Middle frontal gyrus (tissue), 1 donor: ENCODE data around the gene DPP7.

ENCODE experiments used
- DNase-seq: peaks from one replicate; pipeline ENCODE4 v3.0.0-alpha.2; 2015; ENCODE audit warnings: low spot score; ENCODE audit errors: extremely low spot score

The DPP7 gene

DNA sequence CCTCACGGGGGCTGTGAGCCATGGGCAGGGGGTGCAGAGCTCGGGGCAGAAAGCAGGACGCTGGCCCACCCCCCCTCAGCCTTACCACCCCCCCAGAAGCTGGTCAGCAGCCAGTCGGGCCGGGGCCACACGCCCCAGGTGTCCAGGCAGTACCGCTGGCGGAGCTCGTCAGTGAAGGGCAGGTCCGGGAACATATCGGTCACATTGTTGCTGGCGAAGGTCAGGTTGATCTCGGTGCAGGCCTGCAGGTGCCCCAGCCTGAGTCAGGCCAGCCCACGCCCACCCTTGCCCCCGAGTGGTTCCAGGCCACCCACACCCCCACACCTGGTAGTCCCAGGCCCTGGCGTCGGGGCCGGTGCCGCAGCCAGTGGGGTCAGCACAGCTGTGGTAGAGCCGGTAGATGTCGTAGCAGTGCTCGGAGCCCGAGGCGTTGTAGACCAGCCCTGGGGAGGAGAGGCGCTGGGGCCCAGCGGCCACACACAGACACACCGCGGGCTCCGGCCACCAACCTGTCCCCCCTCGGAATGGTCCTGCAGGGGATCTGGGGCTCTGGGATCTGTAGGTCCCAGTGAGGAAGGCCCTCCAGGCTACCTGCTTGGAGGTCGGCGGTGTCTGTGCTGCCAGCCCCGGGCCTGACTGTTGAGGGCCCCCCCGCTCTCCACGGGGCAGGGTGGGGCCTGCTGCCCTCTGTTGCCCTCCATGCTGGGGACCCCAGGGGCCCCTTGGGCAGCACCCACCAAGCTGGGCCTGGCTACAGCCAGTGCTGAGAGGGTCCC is 2.6 kb downstream of the DPP7 start:
- DNase-seq, result no peak

DNA sequence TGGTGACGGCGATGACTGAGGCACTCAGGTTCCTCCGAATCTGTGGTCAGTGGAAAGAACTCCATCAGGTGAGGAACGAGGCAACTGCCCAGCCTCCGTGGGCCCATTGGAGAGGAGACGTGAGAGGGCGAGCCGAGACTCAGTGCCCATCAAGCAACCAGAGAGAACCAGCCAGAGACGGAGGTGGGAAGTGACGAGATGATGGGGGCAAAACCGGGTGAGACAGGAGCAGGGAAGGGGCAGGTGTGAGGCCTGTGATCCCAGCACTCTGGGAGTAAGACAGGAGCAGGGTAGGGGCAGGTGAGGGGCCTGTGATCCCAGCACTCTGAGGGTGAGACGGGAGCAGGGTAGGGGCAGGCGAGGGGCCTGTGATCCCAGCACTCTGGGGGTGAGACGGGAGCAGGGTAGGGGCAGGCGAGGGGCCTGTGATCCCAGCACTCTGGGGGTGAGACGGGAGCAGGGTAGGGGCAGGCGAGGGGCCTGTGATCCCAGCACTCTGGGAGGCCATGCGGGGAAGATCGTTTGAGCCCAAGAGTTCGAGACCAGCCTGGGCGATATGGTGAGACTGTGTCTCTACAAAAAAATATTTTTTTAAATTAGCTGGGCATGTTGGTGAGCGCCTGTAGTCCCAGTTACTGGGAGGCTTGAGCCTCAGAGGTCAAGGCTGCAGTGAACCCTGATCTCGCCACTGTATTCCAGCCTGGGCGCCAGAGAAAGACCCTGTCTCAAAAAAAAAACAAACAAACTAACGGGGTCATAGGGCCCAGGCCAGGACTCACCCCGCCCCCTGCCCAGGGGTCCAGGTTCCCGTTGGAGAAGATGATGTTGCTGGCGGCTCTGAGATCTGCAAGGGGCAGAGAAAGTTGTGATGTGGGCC is 3.4 kb downstream of the DPP7 start:
- DNase-seq, result no peak

DNA sequence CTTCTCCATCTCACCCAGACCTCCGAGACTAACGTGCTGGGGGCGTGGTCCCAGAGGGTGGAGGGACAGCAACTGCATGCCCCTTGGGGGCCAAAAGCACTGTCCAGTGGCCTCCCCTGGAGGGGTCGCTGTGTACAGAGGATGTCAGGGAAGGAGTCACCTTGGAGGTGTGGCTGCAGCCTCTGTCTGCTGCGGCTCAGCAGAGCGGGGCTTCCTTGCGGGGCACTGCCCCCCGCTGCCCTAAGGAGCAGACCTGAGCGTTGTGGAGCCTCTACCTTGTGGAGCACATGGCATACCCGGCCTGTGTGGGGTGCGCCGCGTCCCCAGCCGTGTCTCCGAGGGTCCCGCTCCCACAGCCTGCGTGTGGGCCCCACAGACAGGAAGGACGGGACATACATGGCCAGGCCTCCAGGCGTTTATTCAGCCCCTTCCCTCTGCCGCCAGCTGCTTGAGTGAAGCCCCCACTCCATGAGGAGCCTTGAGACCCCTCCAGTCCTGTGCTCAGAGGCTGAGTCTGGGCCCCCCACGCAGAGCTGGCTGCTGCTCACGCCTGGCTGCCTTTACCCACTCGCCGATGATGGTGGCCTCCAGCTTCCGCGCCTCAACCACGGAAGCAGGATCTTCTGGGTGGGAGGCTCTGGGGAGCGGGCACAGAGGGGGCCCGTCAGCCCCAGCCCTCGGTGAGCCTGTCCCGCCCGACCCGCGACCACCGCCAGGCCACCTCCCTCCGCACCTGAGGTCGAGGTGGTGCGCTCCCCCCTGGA is 4.2 kb downstream of the DPP7 start:
- DNase-seq, result no peak

DNA sequence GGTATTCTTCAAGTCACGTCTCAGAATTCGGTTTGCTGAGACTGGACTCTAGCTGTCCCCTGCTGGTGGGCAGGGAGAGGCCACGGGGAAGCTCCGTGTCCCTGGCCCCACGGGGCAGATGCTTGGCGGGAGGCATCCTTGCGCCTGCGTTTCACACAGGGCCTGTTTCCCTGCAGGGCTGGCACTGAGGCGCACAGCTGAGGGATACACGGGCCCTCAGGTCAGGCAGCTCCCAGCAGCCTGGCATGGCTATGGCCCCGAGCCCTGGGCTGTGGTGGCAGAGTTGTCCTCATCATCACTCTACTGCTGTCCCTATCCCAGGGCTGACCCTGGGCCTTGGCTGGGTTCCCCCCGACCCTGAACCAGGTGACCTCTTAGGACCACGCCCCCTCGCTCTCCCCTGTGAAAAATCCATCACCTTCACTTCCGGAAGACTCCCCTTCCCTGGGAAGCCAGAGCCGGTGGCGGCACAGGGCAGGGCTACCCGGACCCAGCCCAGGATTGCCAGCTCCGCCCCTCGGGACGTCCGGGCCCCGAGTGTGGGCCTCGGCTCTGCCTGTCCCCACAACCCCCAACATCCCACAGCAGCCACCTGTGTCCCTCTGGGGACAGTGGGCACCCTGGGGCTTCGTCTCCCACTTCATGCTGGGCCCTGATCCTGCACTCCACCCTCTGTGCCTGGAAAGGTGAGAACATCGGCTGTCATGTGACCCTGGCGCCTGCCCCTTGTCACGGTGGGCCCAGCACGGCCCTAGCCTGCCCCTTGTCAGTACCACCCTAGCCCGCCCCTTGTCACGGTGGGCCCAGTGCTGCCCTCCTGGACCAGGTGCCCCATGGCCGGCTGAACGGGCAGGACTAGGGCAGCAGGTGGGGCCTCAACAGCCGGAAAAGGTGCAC is 5.0 kb downstream of the DPP7 start:
- DNase-seq, result no peak

DNA sequence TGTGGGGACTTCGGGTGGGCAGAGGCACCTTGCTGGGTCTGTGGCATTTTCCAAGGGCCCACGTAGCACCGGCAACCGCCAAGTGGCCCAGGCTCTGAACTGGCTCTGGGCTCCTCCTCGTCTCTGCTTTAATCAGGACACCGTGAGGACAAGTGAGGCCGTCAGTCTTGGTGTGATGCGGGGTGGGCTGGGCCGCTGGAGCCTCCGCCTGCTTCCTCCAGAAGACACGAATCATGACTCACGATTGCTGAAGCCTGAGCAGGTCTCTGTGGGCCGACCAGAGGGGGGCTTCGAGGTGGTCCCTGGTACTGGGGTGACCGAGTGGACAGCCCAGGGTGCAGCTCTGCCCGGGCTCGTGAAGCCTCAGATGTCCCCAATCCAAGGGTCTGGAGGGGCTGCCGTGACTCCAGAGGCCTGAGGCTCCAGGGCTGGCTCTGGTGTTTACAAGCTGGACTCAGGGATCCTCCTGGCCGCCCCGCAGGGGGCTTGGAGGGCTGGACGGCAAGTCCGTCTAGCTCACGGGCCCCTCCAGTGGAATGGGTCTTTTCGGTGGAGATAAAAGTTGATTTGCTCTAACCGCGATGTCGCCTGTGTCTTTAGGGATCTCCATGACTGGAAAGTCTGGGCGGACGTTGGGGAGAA is 5.8 kb downstream of the DPP7 start:
- DNase-seq, result no peak

DNA sequence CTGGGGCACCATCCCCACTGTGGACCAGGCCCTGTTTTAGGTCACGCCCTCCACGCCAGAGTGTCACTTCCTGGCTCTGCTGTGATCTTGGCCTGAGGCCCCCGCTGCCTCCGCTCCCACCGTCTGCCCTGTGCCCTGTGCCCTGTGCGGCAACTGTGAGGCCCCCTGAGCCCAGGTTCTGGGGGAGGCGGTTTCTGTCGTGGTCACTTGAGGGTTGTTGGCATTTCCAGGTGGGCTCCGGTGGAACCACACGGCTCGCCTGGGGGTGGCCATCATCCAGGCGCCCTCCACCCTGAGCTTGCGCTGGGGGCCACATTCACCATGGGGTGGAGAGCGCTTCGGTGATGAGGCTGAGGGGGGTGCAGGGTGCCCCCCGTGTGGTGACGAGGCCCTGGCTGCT is 6.6 kb downstream of the DPP7 start:
- no peak for DNase-seq

DNA sequence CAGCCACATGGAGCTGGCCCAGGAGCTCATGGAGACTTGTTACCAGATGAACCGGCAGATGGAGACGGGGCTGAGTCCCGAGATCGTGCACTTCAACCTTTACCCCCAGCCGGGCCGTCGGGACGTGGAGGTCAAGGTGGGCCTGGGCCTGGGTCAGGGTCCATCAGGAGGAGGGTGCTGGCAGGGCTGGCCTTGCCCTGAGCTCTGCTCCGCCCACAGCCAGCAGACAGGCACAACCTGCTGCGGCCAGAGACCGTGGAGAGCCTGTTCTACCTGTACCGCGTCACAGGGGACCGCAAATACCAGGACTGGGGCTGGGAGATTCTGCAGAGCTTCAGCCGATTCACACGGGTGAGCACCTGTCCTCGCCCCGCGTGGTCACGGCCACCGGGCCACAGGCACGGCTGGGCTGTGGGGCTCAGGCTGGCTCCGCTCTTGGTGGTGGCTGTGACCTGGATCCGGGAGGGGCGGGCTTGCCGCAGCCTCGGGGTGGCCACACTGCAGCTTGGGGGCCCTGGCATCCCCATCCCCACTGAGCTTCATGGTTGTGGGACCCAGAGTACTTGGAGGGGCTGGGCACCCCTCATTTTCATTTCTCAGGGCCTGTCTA is 7.1 kb downstream of the DPP7 start:
- DNase-seq, result no peak

DNA sequence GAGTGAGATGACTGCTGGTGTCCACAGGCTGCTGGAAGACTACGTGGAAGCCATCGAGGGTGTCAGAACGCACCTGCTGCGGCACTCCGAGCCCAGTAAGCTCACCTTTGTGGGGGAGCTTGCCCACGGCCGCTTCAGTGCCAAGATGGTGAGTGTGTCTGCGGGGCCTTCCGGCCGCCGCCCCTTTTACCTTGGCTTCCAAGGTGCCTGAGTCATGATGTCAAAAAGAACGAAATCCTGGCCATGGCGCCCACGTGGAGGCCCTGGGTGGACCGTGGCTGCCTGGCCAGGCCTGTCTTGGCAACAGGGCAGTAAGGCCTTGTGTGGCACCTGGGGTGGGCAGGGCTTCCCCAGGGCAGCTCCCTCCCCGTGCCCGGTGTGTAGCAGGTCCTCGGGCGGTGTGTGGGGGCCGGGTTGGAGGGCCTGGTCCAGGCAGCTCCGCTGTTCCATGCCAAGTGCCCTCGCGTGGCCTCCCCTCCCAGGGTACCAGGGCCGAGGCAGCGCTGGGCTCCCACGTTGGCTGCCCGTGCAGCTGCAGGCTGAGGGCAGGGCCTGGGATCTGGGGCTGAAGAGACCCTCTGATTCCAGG is 7.8 kb downstream of the DPP7 start:
- no peak for DNase-seq

DNA sequence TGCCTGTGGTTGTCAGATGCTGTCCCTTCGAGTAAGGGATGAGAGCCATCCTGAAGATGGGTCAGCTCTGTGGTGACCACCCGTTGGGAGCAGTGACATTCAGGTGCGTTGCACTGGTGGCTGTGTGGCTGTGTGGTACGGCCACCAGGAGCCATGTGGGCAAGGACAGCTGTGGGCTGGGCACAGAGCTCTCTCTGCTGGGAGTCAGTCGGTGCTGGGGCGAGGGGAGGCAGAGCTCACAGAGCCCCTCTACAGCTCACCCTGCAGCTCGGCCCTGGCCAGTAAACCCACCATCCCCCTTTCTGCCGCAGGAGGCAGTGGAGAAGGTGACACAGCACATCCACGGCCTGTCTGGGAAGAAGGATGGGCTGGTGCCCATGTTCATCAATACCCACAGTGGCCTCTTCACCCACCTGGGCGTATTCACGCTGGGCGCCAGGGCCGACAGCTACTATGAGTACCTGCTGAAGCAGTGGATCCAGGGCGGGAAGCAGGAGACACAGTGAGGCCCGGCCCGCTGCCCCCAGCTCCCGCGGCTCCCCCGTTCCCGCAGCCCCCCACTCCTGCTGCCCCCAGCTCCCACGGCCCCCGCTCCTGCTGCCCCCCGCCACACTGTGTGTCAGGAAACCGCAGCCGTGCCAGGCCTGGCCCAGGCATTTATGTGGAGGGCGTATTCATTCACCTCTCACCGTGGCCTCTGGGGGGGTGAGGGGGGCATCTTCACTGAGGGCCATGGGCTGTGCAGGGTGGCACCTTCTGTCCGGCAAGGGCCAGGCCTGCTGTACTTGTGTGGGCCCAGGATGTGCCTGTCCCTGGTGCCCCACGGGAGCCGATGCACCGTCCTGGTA is 8.5 kb downstream of the DPP7 start:
- DNase-seq, result no peak

DNA sequence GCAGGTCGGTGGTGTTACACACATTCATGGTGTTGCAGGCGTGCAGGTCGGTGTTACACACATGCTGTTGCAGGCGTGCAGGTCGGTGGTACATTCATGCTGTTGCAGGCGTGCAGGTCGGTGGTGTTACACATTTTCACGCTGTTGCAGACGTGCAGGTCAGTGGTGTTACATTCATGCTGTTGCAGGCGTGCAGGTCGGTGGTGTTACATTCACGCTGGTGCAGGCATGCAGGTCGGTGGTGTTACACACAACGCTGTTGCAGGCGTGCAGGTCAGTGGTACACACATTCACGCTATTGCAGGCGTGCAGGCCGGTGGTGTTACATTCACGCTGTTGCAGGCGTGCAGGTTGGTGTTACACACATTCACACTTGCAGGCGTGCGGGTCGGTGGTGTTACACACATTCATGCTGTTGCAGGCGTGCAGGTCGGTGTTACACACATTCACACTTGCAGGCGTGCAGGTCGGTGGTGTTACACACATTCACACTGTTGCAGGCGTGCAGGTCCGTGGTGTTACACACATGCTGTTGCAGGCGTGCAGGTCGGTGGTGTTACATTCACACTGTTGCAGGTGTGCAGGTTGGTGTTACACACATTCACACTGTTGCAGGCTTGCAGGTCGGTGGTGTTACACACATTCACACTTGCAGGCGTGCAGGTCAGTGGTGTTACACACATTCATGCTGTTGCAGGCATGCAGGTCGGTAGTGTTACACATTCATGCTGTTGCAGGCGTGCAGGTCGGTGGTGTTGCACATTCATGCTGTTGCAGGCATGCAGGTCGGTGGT is 11.1 kb downstream of the DPP7 start:
- DNase-seq, result no peak

DNA sequence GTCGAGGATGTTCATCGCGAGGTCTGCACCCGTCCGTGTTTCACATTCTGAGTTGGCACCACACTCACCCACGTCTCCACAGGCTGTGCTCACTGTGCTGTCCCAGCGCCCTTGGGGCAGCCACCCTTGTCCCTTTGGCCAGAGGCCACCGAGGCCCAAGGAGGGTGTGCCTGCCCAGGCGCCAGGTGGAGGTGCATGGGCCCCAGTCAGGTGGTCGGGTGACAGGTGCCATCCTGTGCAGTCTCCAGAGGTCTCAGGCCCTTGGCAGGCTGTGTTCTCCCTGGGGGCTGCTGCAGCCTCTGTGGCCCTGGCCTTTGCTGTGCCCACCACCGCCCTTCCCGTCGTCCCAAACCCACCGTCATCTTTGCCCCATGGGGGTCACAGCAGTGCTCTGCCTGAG is 15.3 kb downstream of the DPP7 start:
- DNase-seq, result no peak

DNA sequence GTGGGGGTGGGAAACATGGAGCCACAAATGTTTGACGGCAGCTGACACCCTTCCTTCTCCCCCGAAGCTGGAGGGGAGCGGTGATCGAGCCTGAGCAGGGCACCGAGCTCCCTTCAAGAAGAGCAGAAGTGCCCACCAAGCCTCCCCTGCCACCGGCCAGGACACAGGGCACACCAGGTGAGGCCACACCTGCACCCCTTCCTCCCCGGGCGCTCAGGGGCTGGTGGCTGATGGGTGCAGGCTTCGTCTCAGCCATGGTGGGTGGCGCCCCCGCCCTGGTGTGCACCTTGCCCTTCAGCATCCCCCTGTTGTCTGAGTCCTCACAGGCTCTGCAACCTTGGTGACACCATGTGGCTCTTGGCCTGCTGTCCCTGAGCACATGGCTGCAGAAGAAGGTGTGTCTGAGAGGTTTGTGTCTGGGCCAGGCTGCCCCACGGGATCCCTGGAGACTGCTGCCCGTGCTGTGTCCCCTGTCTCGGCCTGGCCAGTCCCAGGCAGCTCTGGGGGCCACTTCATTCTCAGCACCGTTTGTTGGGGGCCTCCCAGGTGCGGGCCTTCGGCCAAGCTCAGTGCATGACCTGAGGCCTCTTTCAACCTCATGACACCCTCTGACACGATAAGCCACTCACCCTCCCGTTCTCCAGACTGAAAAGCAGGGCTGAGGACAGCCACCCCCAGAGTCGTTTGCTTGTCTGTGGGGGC is 16.6 kb downstream of the DPP7 start:
- DNase-seq, result no peak

DNA sequence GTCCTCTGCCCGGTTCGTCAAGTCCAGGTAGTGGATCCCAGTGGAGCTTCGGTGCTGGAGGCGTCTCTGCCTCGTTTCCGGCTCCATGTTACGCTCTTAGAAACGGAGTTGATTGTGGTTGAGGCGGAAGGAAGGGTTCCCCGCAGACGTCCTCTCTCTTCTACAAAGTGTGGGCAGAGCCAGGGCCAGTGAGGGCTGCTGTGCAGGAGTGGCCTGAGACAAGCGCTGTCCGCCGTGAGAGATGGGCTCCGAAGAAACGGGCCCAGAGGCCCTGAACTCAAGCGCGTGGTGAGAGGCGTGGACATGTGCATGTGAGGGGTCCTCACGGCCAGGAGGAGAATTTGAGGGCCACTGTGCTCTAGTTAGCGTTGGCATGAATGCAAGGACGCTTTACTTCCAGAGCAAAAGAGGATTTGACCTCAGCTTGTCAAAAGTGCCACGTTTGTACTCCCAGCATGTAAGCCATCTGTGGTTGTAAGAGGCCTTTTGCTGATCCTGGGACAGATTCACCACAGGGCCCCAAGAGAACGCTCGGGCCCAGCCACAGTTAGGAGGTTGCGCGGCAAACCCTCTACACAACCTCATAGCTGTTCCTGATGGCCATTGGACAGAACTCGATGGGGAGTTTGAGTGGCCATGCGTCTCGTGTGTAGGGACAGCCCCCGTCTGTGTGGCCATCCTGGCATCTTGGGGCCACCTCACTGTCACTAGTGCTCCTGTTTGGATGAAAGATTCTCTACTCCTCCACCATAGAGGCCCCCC is 17.6 kb downstream of the DPP7 start:
- DNase-seq, result no peak

DNA sequence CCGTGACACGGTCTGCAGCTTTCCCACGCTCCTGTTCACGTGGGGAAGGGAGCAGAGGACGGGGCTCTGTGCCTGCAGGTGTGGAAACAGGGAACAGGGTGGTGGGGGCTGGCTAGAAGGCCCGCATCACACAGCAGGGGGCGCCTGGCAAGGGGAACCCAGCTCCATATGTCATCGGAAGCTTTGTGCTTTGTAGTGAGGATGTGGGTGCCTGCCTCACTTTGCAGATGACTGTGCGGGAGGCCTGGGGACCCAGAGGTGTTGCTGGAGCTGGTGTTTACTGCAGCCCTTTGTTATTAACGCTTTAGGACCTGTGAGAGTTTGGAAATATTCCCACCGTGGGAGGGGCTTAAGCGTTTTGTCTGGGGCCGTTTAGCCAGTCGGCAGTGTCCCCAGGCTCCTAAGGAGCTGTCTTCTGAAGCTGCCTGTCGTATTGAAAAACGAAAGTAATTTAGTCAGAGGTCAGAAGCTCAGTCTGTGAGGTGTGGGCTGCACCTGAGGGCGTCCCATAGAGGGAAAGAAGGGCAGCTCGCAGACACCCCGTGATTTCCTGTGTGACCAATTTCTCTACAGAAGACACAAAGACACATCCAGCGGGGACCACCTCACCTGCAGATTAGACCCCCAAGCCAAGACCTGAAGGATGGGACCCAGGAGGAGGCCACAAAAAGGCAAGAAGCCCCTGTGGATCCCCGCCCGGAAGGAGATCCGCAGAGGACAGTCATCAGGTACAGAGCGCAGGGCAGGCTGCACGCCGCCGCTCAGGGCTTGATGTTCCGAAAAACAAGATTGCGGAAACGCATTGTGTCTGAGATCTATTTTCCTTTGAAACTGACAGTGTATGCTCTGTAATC is 18.6 kb downstream of the DPP7 start:
- DNase-seq, result no peak

DNA sequence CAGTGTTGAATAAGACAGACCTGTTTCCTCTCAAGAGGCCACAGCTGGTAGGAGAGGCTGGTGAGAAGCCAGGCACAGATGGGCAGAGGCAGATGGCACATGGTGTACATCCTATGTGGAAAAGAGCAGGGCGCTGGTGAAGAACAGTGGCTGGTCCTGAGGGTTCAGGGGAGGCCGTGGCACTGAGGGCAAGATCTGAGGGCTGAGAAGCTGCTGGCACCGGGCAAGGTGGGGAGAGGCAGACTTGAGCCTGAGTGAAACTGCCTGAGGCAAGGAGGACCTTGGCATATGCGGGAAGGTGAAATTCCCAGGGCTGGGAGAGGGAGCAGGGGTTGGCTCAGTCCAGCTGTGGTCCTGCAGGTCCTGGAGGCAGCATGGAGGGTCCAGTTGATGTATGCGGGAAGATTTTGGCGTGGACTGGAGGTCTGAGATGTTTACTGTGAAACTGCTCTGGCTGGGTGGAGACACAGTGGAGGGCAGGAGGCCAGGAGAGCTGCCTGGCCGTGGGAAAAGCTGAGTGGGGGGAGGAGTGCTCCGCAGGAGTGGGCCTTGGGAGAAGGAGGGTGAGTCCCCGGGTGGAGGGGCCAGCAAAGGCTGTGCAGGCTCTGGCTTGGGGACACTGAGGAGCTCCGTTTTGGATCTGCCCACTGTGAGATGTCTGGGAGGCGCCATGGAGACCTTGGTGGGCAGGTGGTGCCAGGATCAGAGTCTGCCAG is 25.1 kb downstream of the DPP7 start:
- DNase-seq, result no peak
